HCT116 (cell line): ENCODE results near the gene PRKAG2. TPM values are rescaled to one million over a fixed set of nuclear protein-coding genes. Genes with fewer than 3 reads are reported as not detected.

ENCODE experiments used
- ATAC-seq: fragments of 200-7000 bp; cut with Tn5 transposase; 2 replicates; pipeline ENCODE4 v1.9.1; 2020; ENCODE audit warnings: mild to moderate bottlenecking, moderate library complexity
- BruUV-seq: library from RNA; stranded (reverse); fragments of 400-500 nt; replicated peaks from 2 replicates; lab custom pipeline; 2021; lab: Mats Ljungman, UMichigan
- CTCF ChIA-PET: fragments of 300-600 bp; sonication (Branson Sonifier 250); formaldehyde crosslinking; loops from one replicate; lab custom pipeline; 2021; ENCODE audit warnings: antibody characterized with exemption; lab: Charles Lee
- POLR2A ChIA-PET: fragments of 300-600, 350-600 bp; sonication (Branson Sonifier 250); formaldehyde crosslinking; loops from one replicate; lab custom pipeline; 2021; ENCODE audit warnings: antibody characterized with exemption; lab: Charles Lee
- RAD21 ChIA-PET, 2 experiments: fragments of 300-600 bp; sonication (Branson Sonifier 250); formaldehyde crosslinking; loops; one replicate each; lab custom pipeline; 2023; ENCODE audit warnings: low total read pairs in 2 of 2; ENCODE audit not compliant: uncharacterized antibody in 2 of 2, unreplicated experiment in 2 of 2, low non-redundant PET in 1 of 2; lab: Charles Lee
- DNase-seq: peaks from one replicate; pipeline ENCODE4 v3.0.0-alpha.2; 2010; ENCODE audit warnings: low read depth, low spot score
- H2AFZ ChIP-seq: fragments of 200-600 bp; shearing (Covaris generic), sonication (generic); 2 replicates; pipeline ENCODE4 v1.6.1; 2017; ENCODE audit warnings: low read depth, mixed run types, mixed read lengths, antibody characterized with exemption, low read length; ENCODE audit not compliant: poor library complexity, severe bottlenecking
- H3K27ac ChIP-seq: 2 replicates; pipeline ENCODE4 v1.5.1; 2012; ENCODE audit warnings: low read depth, low read length
- H3K27me3 ChIP-seq: fragments of 200-600 bp; sonication (generic); 2 replicates; pipeline ENCODE4 v1.6.1; 2016; ENCODE audit warnings: mixed run types, low read length, mixed read lengths; ENCODE audit not compliant: insufficient read depth
- H3K36me3 ChIP-seq, 2 experiments: fragments of 200-500 bp in 1 of 2; fragments of 200-600 bp in 1 of 2; sonication (Bioruptor generic) in 1 of 2; sonication (generic) in 1 of 2; 2 replicates each; pipeline versions ENCODE4 v1.5.1 to v1.6.1; 2014 to 2016; ENCODE audit warnings: low read length in 2 of 2, inconsistent platforms in 1 of 2, mixed read lengths in 1 of 2, mixed run types in 1 of 2; ENCODE audit not compliant: insufficient read depth in 2 of 2, control insufficient read depth in 1 of 2
- H3K4me1 ChIP-seq, 2 experiments: fragments of 200-600 bp in 1 of 2; sonication (generic) in 1 of 2; 2 replicates each; pipeline versions ENCODE4 v1.5.1 to v1.6.1; 2012 to 2017; ENCODE audit warnings: low read length in 2 of 2, inconsistent platforms in 1 of 2, mild to moderate bottlenecking in 1 of 2, mixed read lengths in 1 of 2, mixed run types in 1 of 2, moderate library complexity in 1 of 2; ENCODE audit not compliant: insufficient read depth in 2 of 2, control insufficient read depth in 1 of 2
- H3K4me2 ChIP-seq: fragments of 200-600 bp; sonication (generic); 2 replicates; pipeline ENCODE4 v1.6.1; 2017; ENCODE audit warnings: mixed run types, low read length, mixed read lengths
- H3K4me3 ChIP-seq, 2 experiments: fragments of 200-600 bp in 1 of 2; sonication (generic) in 1 of 2; replicated peaks in 1 of 2; 2 replicates each; pipeline ENCODE4 v1.5.1; 2011 to 2016; ENCODE audit warnings: low read length in 2 of 2, control low read depth in 1 of 2, low read depth in 1 of 2, mild to moderate bottlenecking in 1 of 2, mixed read lengths in 1 of 2, mixed run types in 1 of 2
- H3K79me2 ChIP-seq: fragments of 200-600 bp; sonication (generic); 2 replicates; pipeline ENCODE4 v1.6.1; 2017; ENCODE audit warnings: mild to moderate bottlenecking, mixed run types, low read length, moderate library complexity, mixed read lengths; ENCODE audit not compliant: insufficient read depth
- H3K9ac ChIP-seq: fragments of 200-600 bp; sonication (generic); 2 replicates; pipeline ENCODE4 v1.6.1; 2016; ENCODE audit warnings: low read length, mixed read lengths
- H3K9me2 ChIP-seq: fragments of 200-600 bp; sonication (generic), shearing (Covaris generic); 2 replicates; pipeline ENCODE4 v1.6.1; 2017; ENCODE audit warnings: mixed run types, mild to moderate bottlenecking, moderate library complexity; ENCODE audit not compliant: insufficient read depth
- H3K9me3 ChIP-seq, 2 experiments: fragments of 200-500 bp in 1 of 2; fragments of 200-600 bp in 1 of 2; sonication (Bioruptor generic) in 1 of 2; sonication (generic) in 1 of 2; 2 replicates each; pipeline ENCODE4 v1.6.1; 2014 to 2017; ENCODE audit warnings: low read length in 2 of 2, mixed read lengths in 2 of 2, inconsistent platforms in 1 of 2, low read depth in 1 of 2, mild to moderate bottlenecking in 1 of 2, mixed run types in 1 of 2, moderate library complexity in 1 of 2; ENCODE audit not compliant: control insufficient read depth in 1 of 2, insufficient read depth in 1 of 2
- H4K20me1 ChIP-seq: fragments of 200-600 bp; sonication (generic), shearing (Covaris generic); 2 replicates; pipeline ENCODE4 v1.6.1; 2017; ENCODE audit warnings: mixed run types, mild to moderate bottlenecking, moderate library complexity; ENCODE audit not compliant: insufficient read depth
- CBX3 ChIP-seq: IDR thresholded peaks from 2 replicates; pipeline ENCODE4 v1.6.1; 2012; ENCODE audit warnings: low read depth
- CTCF ChIP-seq, 3 experiments: fragments of 200-600 bp in 1 of 3; sonication (generic) in 1 of 3; IDR thresholded peaks in 2 of 3; conservative IDR thresholded peaks in 1 of 3; 2 replicates each; pipeline ENCODE4 v1.5.1; 2012 to 2017; ENCODE audit warnings: low read depth in 2 of 3, low read length in 2 of 3, antibody characterized with exemption in 1 of 3, borderline replicate concordance in 1 of 3, control low read depth in 1 of 3, mild to moderate bottlenecking in 1 of 3, mixed read lengths in 1 of 3, mixed run types in 1 of 3, moderate library complexity in 1 of 3; ENCODE audit not compliant: insufficient read depth in 1 of 3
- EGR1 ChIP-seq: IDR thresholded peaks from 2 replicates; pipeline ENCODE4 v1.6.1; 2012; ENCODE audit warnings: low read depth
- EZH2phosphoT487 ChIP-seq: fragments of 200-600 bp; IDR thresholded peaks from 2 replicates; pipeline ENCODE4 v1.6.1; 2018; ENCODE audit warnings: antibody characterized with exemption, borderline replicate concordance
- JUND ChIP-seq: IDR thresholded peaks from 2 replicates; pipeline ENCODE4 v1.6.1; 2012
- MAX ChIP-seq: IDR thresholded peaks from 2 replicates; pipeline ENCODE4 v1.6.1; 2012
- POLR2AphosphoS5 ChIP-seq: IDR thresholded peaks from 2 replicates; pipeline ENCODE4 v1.6.1; 2011; ENCODE audit warnings: mild to moderate bottlenecking, low read depth, low read length, moderate library complexity
- RAD21 ChIP-seq: IDR thresholded peaks from 2 replicates; pipeline ENCODE4 v1.6.1; 2012; ENCODE audit warnings: low read depth, mild to moderate bottlenecking
- REST ChIP-seq: IDR thresholded peaks from 2 replicates; pipeline ENCODE4 v1.6.1; 2012; ENCODE audit warnings: low read depth
- SRF ChIP-seq: IDR thresholded peaks from 2 replicates; pipeline ENCODE4 v1.6.1; 2012; ENCODE audit warnings: low read depth
- TCF7L2 ChIP-seq: IDR thresholded peaks from 2 replicates; pipeline ENCODE4 v1.7.0; 2011; ENCODE audit warnings: borderline replicate concordance, inconsistent platforms; ENCODE audit not compliant: insufficient read depth, insufficient read length; ENCODE audit errors: extremely low read depth
- ZBTB33 ChIP-seq: IDR thresholded peaks from 2 replicates; pipeline ENCODE4 v1.6.1; 2011; ENCODE audit warnings: mild to moderate bottlenecking, low read length, moderate library complexity; ENCODE audit not compliant: insufficient replicate concordance; ENCODE audit errors: extremely low read depth
- ZFX ChIP-seq: fragments of 450-650 bp; IDR thresholded peaks from 2 replicates; pipeline ENCODE4 v1.6.1; 2017
- ZNF274 ChIP-seq: fragments of 200-500 bp; sonication (Bioruptor generic); IDR thresholded peaks from 2 replicates; pipeline ENCODE4 v1.6.1; 2014; ENCODE audit warnings: mild to moderate bottlenecking, low read depth, low read length, inconsistent platforms
- intact Hi-C: fragments of 100-400 bp; cut with micrococcal nuclease; formaldehyde crosslinking; loops from 2 replicates; pipeline ENCODE4 v1.10.0; 2022
- total RNA-seq: library from RNA; stranded (reverse); gene quantifications from one replicate; pipeline ENCODE4 v1.2.1, GENCODE V29; 2021; ENCODE audit not compliant: unreplicated experiment
- TF ChIP-seq, protein P1 (sequence below): IDR thresholded peaks from 2 replicates; pipeline ENCODE4 v1.6.1; 2012

Gene PRKAG2
- total RNA-seq, 1 experiment from 2014 or later = 23.6 TPM

- TF ChIP-seq POLR2AphosphoS5 = no peak
- TF ChIP-seq RAD21 = no peak
- no peak for TF ChIP-seq EZH2phosphoT487
- no peak for TF ChIP-seq CBX3
- TF ChIP-seq ZNF274 = no peak
- no peak for TF ChIP-seq ZBTB33
- TF ChIP-seq MAX = no peak
- no peak for TF ChIP-seq JUND
- TF ChIP-seq, protein P1, sequence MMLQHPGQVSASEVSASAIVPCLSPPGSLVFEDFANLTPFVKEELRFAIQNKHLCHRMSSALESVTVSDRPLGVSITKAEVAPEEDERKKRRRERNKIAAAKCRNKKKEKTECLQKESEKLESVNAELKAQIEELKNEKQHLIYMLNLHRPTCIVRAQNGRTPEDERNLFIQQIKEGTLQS = no peak
- no peak for TF ChIP-seq SRF
- no peak for TF ChIP-seq CTCF (IDR thresholded peaks at IDR 0.05 in 2 of 3, conservative IDR thresholded peaks at IDR 0.05 in 1 of 3; ENCODE audit: borderline replicate concordance in 1 of 3, insufficient read depth in 1 of 3, low read depth in 2 of 3, low read length in 2 of 3)
- no peak for TF ChIP-seq EGR1
- TF ChIP-seq REST = no peak
- no peak for TF ChIP-seq TCF7L2
- no peak for TF ChIP-seq ZFX
- ChIA-PET CTCF (no interaction called here), RAD21 (no interaction called here), POLR2A (no interaction called here)
- no peaks in the 10 kb centered on the region for H3K9me3 ChIP-seq
- H4K20me1 ChIP-seq = no peaks in the 10 kb centered on the region
- no peak overlapping the region for H3K9ac ChIP-seq
- H3K4me1 ChIP-seq = peaks cover 0 to 20% of the 10 kb centered on the region in 2 experiments; a peak in 2 of 4 replicates
- H2AFZ ChIP-seq = no peak overlapping the region
- ATAC-seq = no peak
- intact Hi-C loops = no loop called here
- no peaks in the 10 kb centered on the region for H3K36me3 ChIP-seq
- no peak overlapping the region for H3K4me3 ChIP-seq
- H3K79me2 ChIP-seq = no peaks in the 10 kb centered on the region
- BruUV-seq = no TSS peak
- no peak overlapping the region for H3K4me2 ChIP-seq
- no peaks in the 10 kb centered on the region for H3K9me2 ChIP-seq
- no peak overlapping the region for H3K27ac ChIP-seq
- no peak for DNase-seq
- H3K27me3 ChIP-seq = peaks cover 17% of the 10 kb centered on the region; the same call in 1 of the 2 replicates
These were observed 18.2 kb upstream of the PRKAG2 start for GRCh38 chr7:151895008-151895630.
